ENCODE measurements around the gene DIP2C.

The DIP2C gene

DNA sequence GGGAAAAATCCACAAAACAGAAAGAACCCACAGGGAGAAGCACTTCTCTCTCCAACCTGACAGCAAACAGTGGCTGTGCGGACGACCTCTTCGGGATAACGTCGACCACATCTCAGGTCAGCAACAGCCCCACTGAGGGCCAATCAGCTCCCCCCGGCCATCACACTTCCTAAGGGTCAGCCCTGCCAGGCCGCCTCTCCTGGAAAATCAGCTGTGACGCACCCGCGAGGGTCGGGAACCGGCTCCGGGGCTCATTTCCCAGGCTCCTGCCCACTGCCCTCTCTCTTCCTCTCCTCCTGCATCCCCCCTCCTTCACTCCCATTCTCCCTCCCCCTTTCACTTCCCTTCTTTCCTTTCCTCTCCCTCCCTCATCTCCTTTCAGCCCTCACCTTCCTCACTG, 118.3 kb downstream of the DIP2C start:
- DNase-seq, result no peak

DNA sequence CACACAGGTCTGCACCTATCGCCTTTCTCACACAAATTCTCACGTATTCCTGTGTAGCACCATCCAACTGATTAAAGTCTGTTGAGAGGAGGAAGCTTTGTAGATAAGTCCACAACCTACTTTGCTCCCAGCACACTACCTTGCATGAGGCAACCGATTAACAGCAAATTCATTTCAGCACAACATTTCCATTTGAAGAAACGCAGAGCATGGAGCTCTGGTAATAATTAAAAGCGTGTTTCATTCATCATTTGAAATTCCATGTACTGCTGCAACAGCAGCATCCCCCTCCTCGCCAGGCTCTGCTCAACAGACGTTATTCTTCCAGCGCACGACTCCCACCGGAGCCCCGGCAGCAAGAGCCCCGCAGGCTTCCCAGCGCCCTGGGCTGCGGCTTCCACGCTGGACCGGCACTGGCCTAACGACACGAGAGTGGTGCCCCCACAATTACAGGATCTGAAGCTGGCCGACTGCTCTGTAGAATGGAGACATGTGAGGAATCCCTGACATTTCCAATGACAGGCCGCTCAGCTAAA, 118.8 kb downstream of the DIP2C start:
- no peak for DNase-seq

DNA sequence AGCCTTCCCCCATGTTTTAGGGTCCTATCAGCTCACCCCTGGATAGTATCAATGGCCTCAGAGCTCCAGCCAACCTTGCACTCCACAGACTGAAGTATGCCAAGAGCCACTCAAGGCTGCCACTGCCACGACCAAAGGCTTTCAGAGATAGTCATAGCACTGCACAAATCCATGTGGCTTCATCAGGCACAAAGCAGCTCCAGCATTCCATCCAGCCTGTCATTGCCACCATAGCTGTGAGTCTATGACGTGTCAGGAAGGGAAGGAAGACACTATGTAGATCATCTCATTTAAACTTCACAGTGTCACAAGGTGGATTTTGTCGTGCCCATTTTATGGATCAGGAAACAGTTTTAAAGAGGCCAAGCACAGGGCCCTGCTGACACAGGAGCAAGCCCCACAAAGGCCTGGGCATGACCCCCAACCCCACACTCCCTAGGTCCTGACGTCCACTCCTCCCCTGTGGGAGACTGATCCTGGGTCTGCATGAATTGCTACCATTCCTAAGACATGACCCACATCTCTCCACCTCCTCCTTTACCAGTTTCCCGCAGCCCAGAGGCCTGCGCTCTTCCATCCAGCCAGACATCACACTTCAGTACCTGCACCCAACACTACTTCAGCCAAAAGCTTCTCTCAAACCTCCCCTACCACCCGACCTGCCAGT, 119.4 kb downstream of the DIP2C start:
- no peak for DNase-seq

DNA sequence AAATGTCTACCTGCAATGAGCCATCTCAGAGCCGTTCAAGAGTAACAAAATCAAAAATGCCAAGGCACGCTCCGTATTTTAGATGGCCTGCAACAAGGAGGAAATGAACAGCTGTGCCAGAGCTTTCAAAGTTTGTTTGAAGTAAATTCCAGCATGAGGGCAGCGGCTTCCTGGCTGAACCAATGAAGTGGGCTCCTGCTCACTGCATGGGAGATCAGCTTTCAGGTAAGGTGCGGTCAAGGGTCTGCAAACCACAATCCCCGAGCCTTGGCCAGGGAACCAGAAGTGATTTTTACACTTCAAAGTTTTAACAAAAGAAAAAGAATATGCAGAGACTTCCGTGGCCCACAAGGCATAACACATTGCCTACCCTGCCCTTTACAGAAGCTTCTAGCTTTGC, 120.6 kb downstream of the DIP2C start:
- DNase-seq, result no peak

DNA sequence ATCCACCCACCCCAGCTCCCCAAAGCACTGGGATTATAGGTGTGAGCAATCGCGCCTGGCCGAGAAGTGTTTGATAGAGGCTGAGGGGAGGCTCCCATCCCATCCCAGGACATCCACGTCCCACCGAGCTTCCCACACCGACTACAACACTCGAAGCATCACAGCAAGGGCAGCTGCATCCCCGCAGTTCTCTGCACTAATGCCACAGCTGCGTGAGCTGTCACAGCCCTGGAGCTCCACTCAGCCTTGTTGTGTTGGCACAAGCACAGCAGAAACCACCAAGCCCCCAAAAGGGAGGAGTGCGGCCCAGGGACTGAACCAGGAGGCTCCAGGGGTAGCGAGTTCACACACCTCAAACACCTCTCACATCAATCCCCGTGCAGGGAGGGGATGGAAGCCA, 121.6 kb downstream of the DIP2C start:
- DNase-seq, result no peak

DNA sequence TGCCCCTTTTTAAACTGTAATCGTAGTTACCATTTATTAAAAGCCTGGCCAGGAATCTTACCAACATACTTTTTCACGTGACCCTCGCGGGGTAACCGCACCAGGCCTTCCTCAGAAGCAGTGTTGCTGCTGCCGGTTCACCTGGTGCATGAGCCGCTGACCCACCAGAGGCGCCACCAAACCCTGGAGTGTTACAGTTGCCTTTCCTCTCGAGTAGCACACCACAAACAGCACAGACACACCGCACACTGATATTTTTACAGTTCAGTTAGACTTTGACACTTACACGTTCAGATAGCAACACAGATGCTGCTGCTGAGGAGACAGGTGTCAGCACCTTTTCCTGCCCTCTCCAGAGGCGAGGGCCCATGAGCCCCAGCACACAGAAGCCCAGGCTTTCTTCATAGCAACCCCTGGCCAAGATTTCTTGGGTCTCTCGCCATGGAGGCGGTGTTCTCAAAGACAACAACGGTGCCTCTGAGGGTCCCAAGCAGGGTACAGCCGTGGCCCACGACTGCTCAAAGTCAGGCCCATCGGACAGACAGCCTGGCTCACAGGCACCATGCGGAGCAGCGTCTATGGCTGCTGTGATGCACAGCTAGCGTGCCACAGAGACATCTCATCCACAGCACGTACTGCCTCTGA, 123.1 kb downstream of the DIP2C start:
- no peak for DNase-seq

DNA sequence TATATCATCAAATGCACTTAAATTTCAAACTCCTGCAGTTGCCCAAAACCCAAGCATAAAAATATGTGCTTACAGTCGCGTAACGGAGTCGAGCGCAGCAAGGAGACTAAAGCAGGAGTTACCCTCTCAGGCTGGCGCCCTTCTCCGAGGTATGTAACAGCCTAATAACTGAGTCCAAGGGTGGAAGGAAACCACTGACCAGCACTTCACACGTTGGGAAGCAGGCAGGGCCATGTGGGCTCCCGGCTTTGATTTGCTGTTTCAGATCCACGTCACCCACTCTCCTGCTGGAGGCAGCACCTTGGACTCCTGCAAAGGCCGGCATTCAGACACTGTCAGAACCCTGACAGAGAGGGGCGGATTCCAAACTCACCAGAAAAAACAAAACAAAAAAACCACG, 123.8 kb downstream of the DIP2C start:
- no peak for DNase-seq

DNA sequence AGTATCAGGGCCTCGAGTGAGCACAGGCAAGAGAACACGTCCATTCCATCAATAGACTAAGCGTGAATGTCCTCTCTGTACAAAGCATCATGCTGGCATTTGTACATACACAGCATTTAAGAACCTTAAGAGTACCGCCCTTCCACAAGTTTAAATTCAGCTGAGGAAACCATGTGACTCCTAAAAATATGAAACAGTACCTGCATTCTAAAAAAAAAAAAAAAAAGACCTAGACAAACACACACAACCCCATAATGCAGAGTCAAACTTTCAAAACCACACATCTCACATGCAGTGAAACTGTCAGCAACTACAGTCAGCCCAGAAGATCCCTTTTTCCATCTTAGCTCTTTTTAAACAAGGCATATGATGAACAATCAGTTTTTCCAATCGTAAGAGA, 124.3 kb downstream of the DIP2C start:
- DNase-seq, result no peak

DNA sequence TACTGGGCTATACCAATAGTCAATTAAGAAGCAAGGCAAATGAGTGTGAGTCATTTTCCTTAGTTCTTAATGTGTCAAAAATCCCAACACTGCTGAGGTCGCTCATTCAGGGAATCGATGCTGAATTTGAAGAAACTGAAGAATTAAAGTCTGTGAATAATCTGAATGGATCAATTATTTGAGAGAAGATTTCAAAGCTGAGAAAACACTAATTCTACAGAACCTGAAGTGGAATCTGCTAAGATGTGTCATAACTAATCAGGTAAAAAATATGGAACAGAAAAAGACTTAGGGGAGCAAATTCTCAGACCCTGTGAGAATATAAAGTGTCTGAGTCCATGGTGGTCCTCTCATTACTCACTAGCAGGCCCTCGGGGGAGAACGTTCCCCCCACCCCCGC, 125.6 kb downstream of the DIP2C start:
- DNase-seq, result no peak

DNA sequence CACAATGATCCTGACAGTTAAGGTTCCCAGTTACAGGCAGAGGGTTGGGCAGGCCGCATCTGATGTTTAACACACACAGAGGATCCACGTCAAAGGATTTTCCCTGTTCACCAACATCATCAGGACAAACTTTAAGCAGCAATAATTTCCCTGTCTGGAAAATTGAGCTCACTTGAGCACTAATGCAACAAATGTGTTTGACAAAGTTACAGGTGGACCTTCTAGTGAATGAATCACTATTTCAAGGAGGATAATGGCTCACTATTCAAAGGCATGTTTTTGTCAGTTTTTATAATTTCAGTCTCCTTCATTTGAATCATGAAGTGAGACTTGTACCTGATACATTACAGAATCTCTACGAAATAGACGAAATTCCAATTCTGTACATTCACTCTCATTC, 127.3 kb downstream of the DIP2C start:
- no peak for DNase-seq

DNA sequence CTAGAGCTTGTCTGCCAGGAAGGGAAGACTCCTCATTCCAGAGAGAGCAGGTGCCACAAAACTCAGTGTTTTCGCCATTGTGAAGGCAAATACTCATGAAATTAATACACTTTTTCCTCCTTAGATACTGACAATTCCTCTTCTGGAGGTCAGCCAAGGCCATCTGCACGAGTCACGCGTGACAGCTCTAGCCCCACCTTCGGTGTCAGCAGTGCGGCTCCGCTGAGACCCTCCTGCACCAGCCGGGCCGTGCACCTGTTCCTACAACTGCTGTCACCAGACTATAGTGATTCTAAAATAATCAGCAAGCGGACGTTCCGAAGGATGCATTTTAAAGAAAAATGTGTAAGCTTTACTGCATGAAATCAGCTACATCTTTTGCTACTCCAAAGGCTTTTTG, 127.7 kb downstream of the DIP2C start:
- DNase-seq, result no peak

DNA sequence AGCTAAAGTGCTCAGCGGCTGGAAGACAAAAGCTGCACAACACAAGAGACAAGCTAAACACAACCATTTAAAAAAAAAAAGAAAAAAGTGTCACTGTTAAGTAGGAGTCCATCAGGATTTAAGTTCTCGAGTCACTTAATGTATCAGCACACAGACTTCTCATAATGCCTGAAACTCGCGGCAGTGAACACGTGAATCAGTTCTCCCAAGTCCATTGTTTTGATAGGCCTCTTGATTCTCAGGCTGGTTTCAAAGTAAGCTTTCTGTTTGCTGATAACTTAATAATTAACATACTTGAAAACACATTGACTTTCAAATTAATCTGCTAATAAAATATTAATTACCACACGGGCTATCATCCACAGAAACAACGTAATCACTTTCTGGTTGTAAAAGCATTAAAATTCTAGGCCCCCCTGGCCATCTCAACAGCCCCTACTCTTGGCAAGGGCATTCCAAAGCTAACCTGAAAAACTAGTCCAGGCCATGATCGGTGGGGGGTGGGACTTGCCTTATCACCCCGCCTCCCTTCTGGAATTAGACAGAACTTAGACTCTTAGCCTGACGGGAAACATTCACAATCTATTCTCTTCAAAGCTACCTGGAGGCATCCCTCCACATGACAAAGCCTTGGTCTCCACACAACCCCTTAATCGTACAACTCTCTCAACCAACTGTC, 129.0 kb downstream of the DIP2C start:
- DNase-seq, result no peak

DNA sequence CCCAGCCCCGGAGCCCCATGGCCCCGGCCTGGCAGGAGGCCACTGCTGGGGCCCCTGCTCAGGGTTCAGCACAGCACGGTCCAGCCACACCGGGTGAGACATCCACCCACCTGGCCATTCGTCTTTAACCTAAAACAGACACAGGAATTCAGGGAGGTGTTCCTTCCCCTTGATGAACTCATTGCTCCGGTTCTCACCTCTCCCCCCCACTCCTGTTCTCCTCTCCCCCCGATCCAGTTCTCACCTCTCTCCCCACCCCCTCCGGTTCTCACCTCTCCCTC, 129.8 kb downstream of the DIP2C start:
- no peak for DNase-seq

DNA sequence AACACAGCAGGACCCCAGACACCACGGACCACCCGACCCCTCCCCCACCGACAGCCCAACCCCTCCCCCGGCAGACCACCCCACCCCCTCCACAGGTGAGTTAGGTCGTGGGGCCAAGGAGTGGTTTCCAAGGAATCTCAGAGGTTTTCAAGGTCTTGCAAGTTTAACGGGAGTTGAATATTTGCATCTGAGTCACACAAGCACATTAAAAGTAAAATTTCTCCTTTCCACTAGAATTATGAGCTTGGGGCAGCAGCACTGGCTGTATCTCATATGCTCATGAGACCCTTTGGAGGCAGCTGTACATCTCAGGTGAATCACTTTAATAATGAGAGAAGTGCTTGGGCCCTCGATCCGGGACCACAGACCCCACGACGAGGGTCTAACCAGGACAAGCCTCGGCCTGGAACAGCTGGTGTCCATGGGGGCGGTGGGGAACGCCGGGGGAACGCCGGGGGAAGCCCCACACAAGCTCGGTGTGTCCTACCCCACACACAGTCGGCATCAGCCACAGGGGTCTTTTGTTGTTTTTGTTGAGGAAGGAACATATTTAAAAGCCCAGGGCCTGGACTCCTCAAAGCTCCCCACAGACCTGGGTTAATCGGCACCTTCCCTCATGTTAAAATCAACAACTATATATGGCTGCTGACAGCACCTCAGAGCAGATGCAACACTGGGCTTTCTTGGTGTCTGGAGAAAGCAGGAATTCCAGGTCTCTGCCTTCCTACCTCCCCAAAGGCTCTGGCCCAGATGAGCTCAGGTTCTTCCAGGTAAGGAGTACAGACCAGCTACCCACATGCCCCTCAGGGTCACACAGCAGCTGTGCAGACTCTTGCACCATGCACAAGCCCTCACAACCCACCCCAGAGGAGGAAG, 130.3 kb downstream of the DIP2C start:
- DNase-seq, result no peak

DNA sequence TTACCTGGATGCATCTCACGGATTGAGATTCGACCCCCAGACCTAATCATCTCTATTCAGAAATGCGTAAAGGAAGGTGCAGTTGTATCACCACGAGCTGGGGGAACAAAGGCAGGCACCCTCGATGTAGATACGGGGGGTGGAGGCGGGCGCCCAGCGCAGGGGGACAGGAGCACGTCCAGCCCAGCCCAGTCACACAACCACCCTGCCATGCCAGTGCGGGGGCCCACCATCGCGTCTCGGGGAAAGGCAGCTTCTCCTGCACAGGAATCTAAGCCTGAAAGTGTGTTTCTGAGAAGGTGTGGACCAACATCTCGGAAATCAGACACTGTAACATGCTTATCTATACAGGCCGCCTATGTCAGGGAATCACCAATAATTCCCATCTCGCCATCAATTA, 131.1 kb downstream of the DIP2C start:
- DNase-seq, result no peak

DNA sequence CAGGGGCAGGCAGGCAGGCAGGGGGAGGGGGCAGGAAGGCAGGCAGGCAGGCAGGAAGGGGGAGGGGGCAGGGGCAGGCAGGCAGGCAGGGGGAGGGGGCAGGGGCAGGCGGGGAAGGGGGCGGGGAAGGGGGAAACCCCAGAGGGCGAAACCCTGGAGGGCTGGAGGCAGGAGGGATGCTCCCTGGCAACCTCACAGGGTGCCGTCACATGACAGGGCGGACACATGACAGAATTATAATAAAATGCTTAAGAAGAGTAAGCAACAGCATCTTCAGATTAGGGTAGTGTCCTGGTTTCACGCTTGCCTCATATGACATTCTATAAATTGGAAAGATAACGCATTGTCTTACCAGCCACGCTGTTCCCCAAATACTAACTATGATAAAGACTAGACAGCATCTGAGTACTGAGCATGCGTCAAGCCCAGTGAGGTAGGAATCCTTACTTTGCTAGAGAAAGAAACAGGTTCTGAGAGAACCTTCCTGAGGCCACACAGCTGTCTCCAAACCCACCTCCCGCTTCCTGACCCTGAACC, 131.6 kb downstream of the DIP2C start:
- DNase-seq, result no peak

DNA sequence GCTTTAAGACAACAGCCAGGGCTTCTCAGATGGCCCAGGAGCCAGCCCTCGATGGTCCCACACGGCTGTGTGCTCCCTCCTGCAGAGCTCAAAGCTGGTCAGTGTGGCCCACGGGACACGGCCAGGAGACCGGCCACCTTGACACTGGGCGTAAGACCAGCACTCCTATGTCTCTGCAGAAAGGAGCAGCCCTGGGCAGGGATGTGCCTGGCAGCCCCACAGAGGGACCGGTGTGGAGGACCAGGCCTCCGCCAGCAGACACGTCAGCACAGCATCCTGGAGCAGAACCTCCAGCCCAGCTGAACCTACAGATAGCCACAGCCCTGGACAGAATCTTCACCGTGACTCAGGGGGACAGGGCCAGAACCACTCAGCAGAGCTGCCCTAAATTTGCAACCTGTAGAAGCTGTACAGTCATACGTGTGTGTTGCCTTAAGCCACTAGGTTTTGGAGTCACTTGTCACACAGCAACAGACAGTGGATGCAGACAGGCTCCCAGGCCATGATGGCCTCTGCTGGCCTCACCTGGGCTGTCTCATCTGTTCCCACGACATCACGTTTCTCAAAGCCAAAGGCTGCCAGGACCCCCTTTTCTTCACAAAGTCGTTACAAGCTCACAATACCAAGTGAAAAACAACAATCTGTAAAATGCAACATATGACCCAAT, 132.4 kb downstream of the DIP2C start:
- no peak for DNase-seq

DNA sequence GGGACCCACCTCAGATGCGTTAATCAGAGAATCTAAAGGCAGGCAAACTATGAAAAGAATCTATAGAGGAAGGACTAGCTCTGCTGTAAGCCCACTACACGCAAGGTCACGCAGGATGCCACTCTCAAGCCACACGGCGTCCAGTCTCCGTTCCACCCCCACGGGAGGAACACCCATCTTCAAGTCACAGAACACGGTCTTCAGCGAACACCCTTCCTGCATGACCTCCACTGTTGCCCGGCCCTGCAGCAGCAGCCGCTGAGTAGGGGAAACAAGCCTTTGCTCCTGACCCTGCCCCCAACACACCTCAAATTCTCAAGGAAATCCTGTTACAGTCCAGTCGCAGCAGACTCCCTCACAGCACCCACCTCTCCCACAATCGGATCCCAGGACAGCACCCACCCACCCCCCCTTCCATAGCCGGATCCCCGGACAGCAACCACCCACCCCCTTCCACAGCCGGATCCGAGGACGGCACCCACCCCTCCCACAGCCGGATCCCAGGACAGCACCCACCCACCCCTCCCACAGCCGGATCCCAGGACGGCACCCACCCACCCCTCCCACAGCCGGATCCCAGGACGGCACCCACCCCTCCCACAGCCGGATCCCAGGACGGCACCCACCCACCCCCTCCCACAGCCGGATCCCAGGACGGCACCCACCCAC, 133.7 kb downstream of the DIP2C start:
- no peak for DNase-seq

DNA sequence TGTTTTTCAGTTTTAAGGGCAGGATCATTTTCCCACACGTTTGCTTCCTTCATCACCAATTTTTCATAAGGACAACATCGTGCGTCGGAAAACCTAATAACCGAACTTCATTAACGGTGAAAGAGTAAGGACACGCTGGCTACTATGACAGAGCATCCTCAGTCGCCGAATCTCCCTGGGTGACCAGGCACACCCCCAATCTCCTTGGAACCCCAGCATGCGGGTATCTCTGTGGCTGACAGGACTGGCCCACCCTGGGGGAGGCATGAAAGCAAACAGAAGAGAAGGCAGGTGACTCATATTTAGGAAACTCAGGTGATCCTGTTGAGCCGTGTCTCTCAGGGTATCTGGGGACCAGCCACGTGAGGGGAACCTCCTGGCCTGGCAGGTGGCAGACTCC, 134.2 kb downstream of the DIP2C start:
- DNase-seq, result no peak

DNA sequence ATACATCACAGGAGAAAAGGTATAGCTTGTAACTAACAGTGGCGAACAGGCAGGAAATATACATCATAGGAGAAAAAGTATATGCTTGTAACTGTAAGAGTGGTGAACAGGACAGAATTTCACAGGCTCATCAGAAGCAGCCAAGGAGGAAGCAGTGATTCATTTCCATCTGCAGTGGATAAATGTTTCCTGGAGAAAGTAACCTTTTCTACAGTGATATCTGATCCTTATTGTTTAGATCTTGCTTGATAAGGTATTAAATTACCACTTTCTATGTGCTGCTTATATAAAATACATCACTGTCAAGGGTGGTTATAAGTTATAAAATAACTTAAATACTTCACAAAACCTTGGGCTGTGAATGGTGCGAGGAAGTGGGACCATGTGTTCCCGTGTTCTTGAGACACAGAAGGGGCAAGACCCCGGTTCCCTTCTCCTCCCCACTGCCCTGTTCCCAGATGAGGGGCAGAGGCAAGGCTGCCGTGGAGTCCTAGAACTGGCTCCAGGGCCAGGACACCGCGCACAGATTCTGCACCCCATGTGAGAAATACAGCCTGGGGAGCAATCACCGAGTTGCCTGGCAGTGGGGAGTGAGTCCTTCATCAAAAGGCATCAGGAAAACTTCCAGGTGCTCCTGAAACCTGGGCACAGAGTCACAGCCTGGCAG, 135.2 kb downstream of the DIP2C start:
- no peak for DNase-seq

DNA sequence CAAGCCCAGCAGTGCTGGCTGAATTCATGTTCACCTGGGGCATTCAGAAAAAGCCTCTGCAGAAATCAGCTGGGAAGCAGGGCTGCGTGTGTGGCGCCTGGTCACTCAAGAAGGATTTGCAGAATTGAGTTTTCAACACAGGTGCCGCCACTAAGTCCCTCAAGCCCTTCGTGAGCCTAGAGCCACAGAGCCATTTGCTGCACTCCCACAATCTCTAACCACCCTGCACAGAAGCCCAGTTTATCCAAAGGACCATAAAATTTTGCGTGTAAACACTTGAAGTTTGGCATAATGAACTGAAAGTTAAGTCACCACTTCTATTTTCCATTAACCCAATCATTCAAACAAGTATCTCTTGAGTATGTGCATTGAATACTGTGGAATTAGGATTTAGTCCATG, 136.2 kb downstream of the DIP2C start:
- no peak for DNase-seq
